Hepatocyte (in vitro differentiated cells): Measurements from ENCODE around the gene CHN2. TPM values are rescaled to one million over a fixed set of nuclear protein-coding genes. Genes with fewer than 3 reads are reported as not detected.

Source experiments
- DNase-seq: peaks from one replicate; pipeline ENCODE4 v3.0.0-alpha.2; 2016; ENCODE audit warnings: low spot score
- H2AFZ ChIP-seq: fragments of 200-600 bp; sonication (generic); 2 replicates; pipeline ENCODE4 v1.6.0; 2016; ENCODE audit warnings: antibody characterized with exemption, mild to moderate bottlenecking
- H3K27ac ChIP-seq: fragments of 200-600 bp; sonication (generic); 2 replicates; pipeline ENCODE4 v1.5.1; 2016; ENCODE audit warnings: mild to moderate bottlenecking
- H3K27me3 ChIP-seq: fragments of 200-600 bp; sonication (generic); 2 replicates; pipeline ENCODE4 v1.6.1; 2016
- H3K36me3 ChIP-seq: fragments of 200-600 bp; sonication (generic); replicated peaks from 2 replicates; pipeline ENCODE4 v1.5.1; 2016; ENCODE audit warnings: low read depth; ENCODE audit not compliant: insufficient read depth
- H3K4me1 ChIP-seq: fragments of 200-600 bp; sonication (generic); 2 replicates; pipeline ENCODE4 v1.5.1; 2016; ENCODE audit warnings: mild to moderate bottlenecking, moderate library complexity; ENCODE audit not compliant: insufficient read depth
- H3K4me2 ChIP-seq: fragments of 200-600 bp; sonication (generic); 2 replicates; pipeline ENCODE4 v1.6.0; 2016
- H3K4me3 ChIP-seq: fragments of 200-600 bp; sonication (generic); 2 replicates; pipeline ENCODE4 v1.5.1; 2016; ENCODE audit warnings: mild to moderate bottlenecking
- H3K79me2 ChIP-seq: fragments of 200-600 bp; sonication (generic); 2 replicates; pipeline ENCODE4 v1.6.0; 2017; ENCODE audit warnings: mild to moderate bottlenecking
- H3K9me2 ChIP-seq: fragments of 200-600 bp; sonication (generic); replicated peaks from 2 replicates; pipeline ENCODE4 v1.6.0; 2017; ENCODE audit warnings: mild to moderate bottlenecking; ENCODE audit not compliant: insufficient read depth
- H3K9me3 ChIP-seq: fragments of 200-600 bp; sonication (generic); 2 replicates; pipeline ENCODE4 v1.5.1; 2016; ENCODE audit warnings: low read depth, mild to moderate bottlenecking
- H4K20me1 ChIP-seq: fragments of 200-600 bp; sonication (generic); 2 replicates; pipeline ENCODE4 v1.6.0; 2016; ENCODE audit warnings: mild to moderate bottlenecking; ENCODE audit not compliant: insufficient read depth, poor library complexity, severe bottlenecking
- EZH2 ChIP-seq: fragments of 200-600 bp; sonication (generic); IDR thresholded peaks from 2 replicates; pipeline ENCODE4 v1.6.1; 2016; ENCODE audit warnings: antibody characterized with exemption, mild to moderate bottlenecking, borderline replicate concordance
- EZH2phosphoT487 ChIP-seq: fragments of 200-600 bp; sonication (generic); IDR thresholded peaks from one replicate; pipeline ENCODE4 v1.6.1; 2018; ENCODE audit warnings: antibody characterized with exemption, mild to moderate bottlenecking, low read depth, moderate library complexity; ENCODE audit not compliant: unreplicated experiment, severe bottlenecking
- WGBS: methylation state at CpG from one replicate; pipeline ENCODE4 v1.1.6; 2016; ENCODE audit warnings: low lambda C conversion rate; ENCODE audit errors: missing lambda C conversion rate; 5-methylcytosine and 5-hydroxymethylcytosine counted together
- polyA plus RNA-seq: library from polyadenylated mRNA; unstranded; fragments of >200 nt; fragmentation: Nextera tagmentation; extraction: Ambion mirVana; gene quantifications from 2 replicates; pipeline ENCODE4 v1.2.1, GENCODE V29; 2016
- total RNA-seq: library from RNA; depleted of rRNA; stranded (reverse); fragments of >200 nt; gene quantifications from 2 replicates; pipeline ENCODE4 v1.2.3, GENCODE V29; 2014
- TF ChIP-seq, protein P1 (sequence below): fragments of 200-600 bp; sonication (generic); IDR thresholded peaks from 2 replicates; pipeline ENCODE4 v1.5.1; 2016; ENCODE audit warnings: antibody characterized with exemption, mild to moderate bottlenecking; ENCODE audit not compliant: poor library complexity

Gene CHN2
- total and polyA plus RNA-seq, 2 experiments from 2014 or later, result 8.7 to 12.3 TPM

DNA sequence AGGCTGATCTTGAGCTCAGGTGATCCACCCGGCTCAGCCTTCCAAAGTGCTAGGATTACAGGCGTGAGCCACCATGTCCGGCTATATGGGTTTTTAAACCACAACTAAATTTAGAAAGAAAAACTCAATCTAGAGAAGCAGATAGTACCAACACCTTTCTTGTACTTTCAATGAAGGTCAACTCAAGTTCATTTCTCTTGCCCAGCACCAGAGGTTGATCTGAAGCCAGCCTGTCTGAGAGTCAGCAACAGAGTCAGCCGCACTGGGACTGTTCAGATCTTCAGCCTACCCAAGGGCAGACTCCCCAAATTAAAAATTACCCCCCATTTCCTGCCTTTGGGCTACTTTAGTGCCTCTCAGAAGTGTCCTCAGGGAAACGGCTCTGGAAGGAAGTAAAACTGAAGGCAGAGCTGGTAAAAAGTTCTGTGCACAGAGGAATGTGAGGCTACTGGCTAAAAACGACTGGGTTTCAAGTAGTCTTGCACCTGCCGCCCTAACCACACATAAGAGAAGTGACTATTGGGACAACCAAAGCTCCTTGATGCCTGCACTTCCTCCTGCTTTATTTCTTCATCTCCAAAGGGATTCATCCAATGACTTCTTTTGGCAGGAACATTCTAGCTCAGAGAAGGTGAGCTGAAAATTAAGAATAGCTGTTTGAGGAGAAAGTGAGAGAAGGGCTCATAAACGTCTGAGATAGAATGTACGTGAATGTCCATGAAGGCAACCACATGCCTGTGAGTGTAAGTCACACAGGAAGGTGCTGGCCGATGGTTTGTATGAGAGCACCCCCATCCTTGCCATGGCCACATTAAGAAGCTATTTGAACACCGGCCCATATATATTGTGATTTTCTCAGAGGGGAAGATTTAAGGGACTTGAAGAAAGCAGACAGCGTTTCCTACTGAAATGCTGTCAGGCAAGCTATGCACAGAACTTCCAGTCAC, 226.7 kb downstream of the CHN2 start:
- no peak for DNase-seq
- 90% methylated on average over 12 of the region's 12 CpGs for WGBS
- H3K9me2 ChIP-seq, result no peaks in the 10 kb centered on the region
- no peak overlapping the region for H3K4me2 ChIP-seq
- no peak overlapping the region for H2AFZ ChIP-seq
- TF ChIP-seq, protein P1, sequence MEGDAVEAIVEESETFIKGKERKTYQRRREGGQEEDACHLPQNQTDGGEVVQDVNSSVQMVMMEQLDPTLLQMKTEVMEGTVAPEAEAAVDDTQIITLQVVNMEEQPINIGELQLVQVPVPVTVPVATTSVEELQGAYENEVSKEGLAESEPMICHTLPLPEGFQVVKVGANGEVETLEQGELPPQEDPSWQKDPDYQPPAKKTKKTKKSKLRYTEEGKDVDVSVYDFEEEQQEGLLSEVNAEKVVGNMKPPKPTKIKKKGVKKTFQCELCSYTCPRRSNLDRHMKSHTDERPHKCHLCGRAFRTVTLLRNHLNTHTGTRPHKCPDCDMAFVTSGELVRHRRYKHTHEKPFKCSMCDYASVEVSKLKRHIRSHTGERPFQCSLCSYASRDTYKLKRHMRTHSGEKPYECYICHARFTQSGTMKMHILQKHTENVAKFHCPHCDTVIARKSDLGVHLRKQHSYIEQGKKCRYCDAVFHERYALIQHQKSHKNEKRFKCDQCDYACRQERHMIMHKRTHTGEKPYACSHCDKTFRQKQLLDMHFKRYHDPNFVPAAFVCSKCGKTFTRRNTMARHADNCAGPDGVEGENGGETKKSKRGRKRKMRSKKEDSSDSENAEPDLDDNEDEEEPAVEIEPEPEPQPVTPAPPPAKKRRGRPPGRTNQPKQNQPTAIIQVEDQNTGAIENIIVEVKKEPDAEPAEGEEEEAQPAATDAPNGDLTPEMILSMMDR, result no peak
- TF ChIP-seq EZH2 (no peak), EZH2phosphoT487 (no peak)
- H3K27ac ChIP-seq, result no peak overlapping the region
- H4K20me1 ChIP-seq, result no peaks in the 10 kb centered on the region
- H3K27me3 ChIP-seq, result no peaks in the 10 kb centered on the region
- no peaks in the 10 kb centered on the region for H3K36me3 ChIP-seq
- no peak overlapping the region for H3K4me3 ChIP-seq
- no peaks in the 10 kb centered on the region for H3K9me3 ChIP-seq
- H3K4me1 ChIP-seq, result no peaks in the 10 kb centered on the region
- H3K79me2 ChIP-seq, result no peaks in the 10 kb centered on the region

- no peaks in the 10 kb centered on the region for H3K79me2 ChIP-seq
- no peak overlapping the region for H3K4me3 ChIP-seq
- H3K27me3 ChIP-seq, result no peaks in the 10 kb centered on the region
- TF ChIP-seq EZH2, result no peak
- TF ChIP-seq EZH2phosphoT487, result no peak
- TF ChIP-seq, protein P1, result no peak
- no peak overlapping the region for H2AFZ ChIP-seq
- H3K4me1 ChIP-seq, result no peaks in the 10 kb centered on the region
- H3K4me2 ChIP-seq, result no peak overlapping the region
- no peaks in the 10 kb centered on the region for H3K9me2 ChIP-seq
- H3K36me3 ChIP-seq, result no peaks in the 10 kb centered on the region
- H3K9me3 ChIP-seq, result no peaks in the 10 kb centered on the region
- no peak overlapping the region for H3K27ac ChIP-seq
- DNase-seq, result no peak
- H4K20me1 ChIP-seq, result no peaks in the 10 kb centered on the region
- WGBS, result 91% methylated on average over 5 of the region's 5 CpGs
Measured at GRCh38 chr7:29422829-29423228, 228.3 kb downstream of the CHN2 start.

DNA sequence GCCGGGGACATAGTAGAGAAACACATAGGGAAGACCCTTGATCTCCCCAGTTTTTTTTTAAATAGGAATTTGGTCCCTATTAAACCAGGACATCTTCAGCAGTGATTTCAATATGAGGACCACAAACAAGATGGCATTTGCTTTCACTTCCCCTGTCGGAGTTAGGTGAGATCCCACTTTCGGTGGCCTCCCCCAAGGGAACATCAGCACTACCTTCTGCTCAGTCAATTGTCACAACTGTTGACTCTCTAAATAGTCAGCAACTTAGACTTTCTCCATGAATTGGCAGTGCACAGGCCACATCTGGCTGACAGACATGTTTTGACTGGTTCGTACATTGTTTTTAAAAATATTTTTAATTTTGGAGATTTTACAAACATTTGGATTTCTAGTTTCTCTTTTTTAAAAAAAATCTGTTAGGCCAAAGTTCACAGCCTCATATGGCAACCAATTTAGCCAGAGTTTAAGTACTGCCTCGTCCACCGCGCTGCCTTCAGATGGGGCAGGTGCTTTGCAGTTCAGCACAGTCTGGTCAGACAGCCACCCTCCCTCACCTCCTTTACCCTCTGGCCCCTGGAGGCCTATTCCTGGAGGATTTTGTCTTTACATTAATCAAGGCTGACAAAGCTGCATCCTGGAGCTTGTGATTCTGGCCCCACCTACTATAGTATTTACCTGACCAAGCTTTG, 229.9 kb downstream of the CHN2 start:
- WGBS, result 94% methylated on average over 7 of the region's 7 CpGs
- no peak for DNase-seq

More for the DNA sequence above, 229.9 kb downstream of the CHN2 start:
- Histone ChIP-seq H3K79me2 (no peaks in the 10 kb centered on the region), H3K9me3 (no peaks in the 10 kb centered on the region), H3K4me3 (no peak overlapping the region), H3K9me2 (no peaks in the 10 kb centered on the region), H3K4me2 (no peak overlapping the region), H3K27ac (no peak overlapping the region), H4K20me1 (no peaks in the 10 kb centered on the region), H3K4me1 (no peaks in the 10 kb centered on the region), H2AFZ (no peak overlapping the region), H3K27me3 (no peaks in the 10 kb centered on the region), H3K36me3 (no peaks in the 10 kb centered on the region)
- no peak for TF ChIP-seq EZH2phosphoT487
- TF ChIP-seq EZH2, result no peak
- TF ChIP-seq, protein P1, result no peak
